ENCODE data around the gene GSC. TPM values are rescaled to one million over a fixed set of nuclear protein-coding genes. Genes with fewer than 3 reads are reported as not detected.

The GSC gene
- total RNA-seq, 1 donor from 2014 or later = not detected

DNA sequence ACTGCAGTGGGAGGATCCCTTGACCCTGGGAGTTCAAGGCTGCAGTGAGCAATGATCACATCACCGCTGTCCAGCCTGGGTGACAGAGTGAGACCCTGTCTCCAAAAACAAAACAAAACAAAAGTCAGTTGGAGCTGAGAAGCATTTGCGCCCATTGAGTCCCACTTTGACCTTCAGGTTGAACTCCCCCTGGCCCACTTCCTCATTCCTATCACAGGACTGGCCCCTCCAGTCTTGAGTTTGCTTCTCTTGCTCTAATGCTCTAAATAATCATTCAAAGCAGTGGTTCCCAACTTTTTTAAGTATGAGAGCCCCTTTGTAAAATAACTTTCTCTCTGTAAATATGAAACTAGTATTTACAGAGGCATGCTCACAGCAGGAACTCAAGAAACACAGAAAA lies 28.0 kb upstream of the GSC start:
- no peaks in the 10 kb centered on the region for H3K4me1 Mint-ChIP-seq (ENCODE audit: unreplicated experiment)
- H3K36me3 Mint-ChIP-seq (ENCODE audit: low read depth, unreplicated experiment) = no peaks in the 10 kb centered on the region
- TF ChIP-seq, protein P1, sequence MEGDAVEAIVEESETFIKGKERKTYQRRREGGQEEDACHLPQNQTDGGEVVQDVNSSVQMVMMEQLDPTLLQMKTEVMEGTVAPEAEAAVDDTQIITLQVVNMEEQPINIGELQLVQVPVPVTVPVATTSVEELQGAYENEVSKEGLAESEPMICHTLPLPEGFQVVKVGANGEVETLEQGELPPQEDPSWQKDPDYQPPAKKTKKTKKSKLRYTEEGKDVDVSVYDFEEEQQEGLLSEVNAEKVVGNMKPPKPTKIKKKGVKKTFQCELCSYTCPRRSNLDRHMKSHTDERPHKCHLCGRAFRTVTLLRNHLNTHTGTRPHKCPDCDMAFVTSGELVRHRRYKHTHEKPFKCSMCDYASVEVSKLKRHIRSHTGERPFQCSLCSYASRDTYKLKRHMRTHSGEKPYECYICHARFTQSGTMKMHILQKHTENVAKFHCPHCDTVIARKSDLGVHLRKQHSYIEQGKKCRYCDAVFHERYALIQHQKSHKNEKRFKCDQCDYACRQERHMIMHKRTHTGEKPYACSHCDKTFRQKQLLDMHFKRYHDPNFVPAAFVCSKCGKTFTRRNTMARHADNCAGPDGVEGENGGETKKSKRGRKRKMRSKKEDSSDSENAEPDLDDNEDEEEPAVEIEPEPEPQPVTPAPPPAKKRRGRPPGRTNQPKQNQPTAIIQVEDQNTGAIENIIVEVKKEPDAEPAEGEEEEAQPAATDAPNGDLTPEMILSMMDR (IDR thresholded peaks at IDR 0.05; ENCODE audit: unreplicated experiment) = no peak
- H3K27me3 Mint-ChIP-seq (ENCODE audit: unreplicated experiment) = no peaks in the 10 kb centered on the region
- DNase-seq (ENCODE audit: low spot score) = no peak
- no peak overlapping the region for H3K27ac Mint-ChIP-seq (ENCODE audit: unreplicated experiment)
- H3K9me3 Mint-ChIP-seq (ENCODE audit: unreplicated experiment) = no peaks in the 10 kb centered on the region
- no peak overlapping the region for H3K4me3 Mint-ChIP-seq (ENCODE audit: unreplicated experiment)

- no peaks in the 10 kb centered on the region for H3K27me3 Mint-ChIP-seq (ENCODE audit: unreplicated experiment)
- TF ChIP-seq, protein P1 (IDR thresholded peaks at IDR 0.05; ENCODE audit: unreplicated experiment) = no peak
- no peak overlapping the region for H3K4me3 Mint-ChIP-seq (ENCODE audit: unreplicated experiment)
- H3K27ac Mint-ChIP-seq (ENCODE audit: unreplicated experiment) = no peak overlapping the region
- no peaks in the 10 kb centered on the region for H3K4me1 Mint-ChIP-seq (ENCODE audit: unreplicated experiment)
- H3K36me3 Mint-ChIP-seq (ENCODE audit: low read depth, unreplicated experiment) = no peaks in the 10 kb centered on the region
- DNase-seq (ENCODE audit: low spot score) = no peak
- no peaks in the 10 kb centered on the region for H3K9me3 Mint-ChIP-seq (ENCODE audit: unreplicated experiment)
Observed at GRCh38 chr14:94796278-94796677, 26.4 kb upstream of the GSC start.

DNA sequence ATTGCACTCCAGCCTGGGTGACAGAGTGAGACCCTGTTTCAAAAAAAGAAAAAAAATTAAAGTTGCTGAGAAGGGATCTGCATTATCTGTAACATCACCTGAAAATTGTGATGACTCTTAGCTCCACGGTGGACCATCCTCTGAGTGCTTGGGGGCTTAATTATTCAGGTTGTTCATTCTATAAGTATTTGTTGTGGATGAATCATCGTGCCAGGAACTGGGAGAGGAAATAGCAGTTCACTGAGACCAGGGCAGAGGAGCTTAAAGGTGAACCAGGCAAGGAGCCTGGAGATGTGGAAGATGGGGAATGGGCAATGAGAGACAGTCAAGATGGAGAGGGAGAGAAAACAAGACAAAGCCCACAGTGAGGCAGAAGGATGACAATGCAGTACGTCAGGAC lies 25.5 kb upstream of the GSC start:
- Mint-ChIP-seq H3K9me3 (ENCODE audit: unreplicated experiment) (no peaks in the 10 kb centered on the region), H3K36me3 (ENCODE audit: low read depth, unreplicated experiment) (no peaks in the 10 kb centered on the region), H3K27me3 (ENCODE audit: unreplicated experiment) (no peaks in the 10 kb centered on the region), H3K4me3 (ENCODE audit: unreplicated experiment) (no peak overlapping the region), H3K27ac (ENCODE audit: unreplicated experiment) (no peak overlapping the region), H3K4me1 (ENCODE audit: unreplicated experiment) (no peaks in the 10 kb centered on the region)
- TF ChIP-seq, protein P1 (IDR thresholded peaks at IDR 0.05; ENCODE audit: unreplicated experiment) = no peak
- DNase-seq (ENCODE audit: low spot score) = no peak

- H3K27me3 Mint-ChIP-seq (ENCODE audit: unreplicated experiment) = no peaks in the 10 kb centered on the region
- TF ChIP-seq, protein P1 (IDR thresholded peaks at IDR 0.05; ENCODE audit: unreplicated experiment) = no peak
- H3K36me3 Mint-ChIP-seq (ENCODE audit: low read depth, unreplicated experiment) = no peaks in the 10 kb centered on the region
- DNase-seq (ENCODE audit: low spot score) = no peak
- H3K4me1 Mint-ChIP-seq (ENCODE audit: unreplicated experiment) = no peaks in the 10 kb centered on the region
- H3K4me3 Mint-ChIP-seq (ENCODE audit: unreplicated experiment) = no peak overlapping the region
- H3K9me3 Mint-ChIP-seq (ENCODE audit: unreplicated experiment) = no peaks in the 10 kb centered on the region
- no peak overlapping the region for H3K27ac Mint-ChIP-seq (ENCODE audit: unreplicated experiment)
Observed at GRCh38 chr14:94793901-94794300, 24.0 kb upstream of the GSC start.

GRCh38 chr14:94787655-94788054 lies 17.7 kb upstream of the GSC start:
- H3K36me3 Mint-ChIP-seq (ENCODE audit: low read depth, unreplicated experiment) = no peaks in the 10 kb centered on the region

More at GRCh38 chr14:94787655-94788054, 17.7 kb upstream of the GSC start:
- H3K27ac Mint-ChIP-seq (ENCODE audit: unreplicated experiment) = no peak overlapping the region
- no peaks in the 10 kb centered on the region for H3K9me3 Mint-ChIP-seq (ENCODE audit: unreplicated experiment)
- peaks cover 4% of the 10 kb centered on the region for H3K27me3 Mint-ChIP-seq (ENCODE audit: unreplicated experiment)
- TF ChIP-seq, protein P1 (IDR thresholded peaks at IDR 0.05; ENCODE audit: unreplicated experiment) = no peak
- no peak overlapping the region for H3K4me3 Mint-ChIP-seq (ENCODE audit: unreplicated experiment)
- no peak for DNase-seq (ENCODE audit: low spot score)
- H3K4me1 Mint-ChIP-seq (ENCODE audit: unreplicated experiment) = no peaks in the 10 kb centered on the region
